Esophagus squamous epithelium (tissue), 5 donors: ENCODE results near the gene CSRP2. TPM values are rescaled to one million over a fixed set of nuclear protein-coding genes. Genes with fewer than 3 reads are reported as not detected.

Experiments
- DNase-seq: peaks from one replicate; lab custom pipeline; 2025; lab: John Stamatoyannopoulos, UW
- H3K27ac ChIP-seq, 4 donors: fragments of 200-600 bp; sonication (generic); one replicate each; pipeline ENCODE4 v1.5.1; 2016 to 2019; ENCODE audit warnings: mild to moderate bottlenecking in 1 of 4
- H3K27me3 ChIP-seq, 4 donors: fragments of 200-600 bp; sonication (generic); 1 replicate in 3 of 4; 2 replicates in 1 of 4; pipeline versions ENCODE4 v1.5.1 to v1.6.0; 2017 to 2021; ENCODE audit warnings: antibody characterized with exemption in 1 of 4
- H3K36me3 ChIP-seq, 3 donors: fragments of 200-600 bp; sonication (generic); one replicate each; pipeline ENCODE4 v1.5.1; 2016 to 2019
- H3K4me1 ChIP-seq, 3 donors: fragments of 200-600 bp; sonication (generic); one replicate each; pipeline ENCODE4 v1.5.1; 2017 to 2019
- H3K4me3 ChIP-seq, 4 donors: fragments of 200-600 bp; sonication (generic); 1 replicate in 3 of 4; 2 replicates in 1 of 4; pipeline ENCODE4 v1.5.1; 2016 to 2019; ENCODE audit warnings: mild to moderate bottlenecking in 2 of 4, moderate library complexity in 1 of 4
- H3K9me3 ChIP-seq, 3 donors: fragments of 200-600 bp; sonication (generic); one replicate each; pipeline ENCODE4 v1.5.1; 2016 to 2019
- POLR2A ChIP-seq, 4 donors: fragments of 450-650 bp; IDR thresholded peaks; one replicate each; pipeline ENCODE4 v1.6.1; 2017; ENCODE audit warnings: antibody characterized with exemption in 4 of 4, mild to moderate bottlenecking in 4 of 4, moderate library complexity in 3 of 4
- WGBS, 2 donors: methylation state at CpG; one replicate each; pipeline ENCODE4 v1.1.5; 2018; 5-methylcytosine and 5-hydroxymethylcytosine counted together
- intact Hi-C: fragments of 100-400 bp; cut with DNase I; formaldehyde crosslinking; loops from one replicate; pipeline ENCODE4 v1.15.0; 2022
- total RNA-seq, 4 donors: library from RNA; depleted of rRNA; stranded (reverse); fragments of >200 nt; gene quantifications; one replicate each; pipeline ENCODE4 v1.1.0, GENCODE V29; 2016
- TF ChIP-seq, protein P1 (sequence below), 6 experiments: fragments of 450-650 bp in 4 of 6; fragments of 200-600 bp in 2 of 6; sonication (generic) in 2 of 6; IDR thresholded peaks; one replicate each; pipeline ENCODE4 v1.5.1; 2016 to 2019; ENCODE audit warnings: antibody characterized with exemption in 6 of 6, mild to moderate bottlenecking in 4 of 6, moderate library complexity in 4 of 6
- donor health status: DM: yes; HTN: yes; CAD: no.

Gene CSRP2
- total RNA-seq, 4 donors from 2014 or later, result 57.6 to 107 (median 65.1) TPM

DNA sequence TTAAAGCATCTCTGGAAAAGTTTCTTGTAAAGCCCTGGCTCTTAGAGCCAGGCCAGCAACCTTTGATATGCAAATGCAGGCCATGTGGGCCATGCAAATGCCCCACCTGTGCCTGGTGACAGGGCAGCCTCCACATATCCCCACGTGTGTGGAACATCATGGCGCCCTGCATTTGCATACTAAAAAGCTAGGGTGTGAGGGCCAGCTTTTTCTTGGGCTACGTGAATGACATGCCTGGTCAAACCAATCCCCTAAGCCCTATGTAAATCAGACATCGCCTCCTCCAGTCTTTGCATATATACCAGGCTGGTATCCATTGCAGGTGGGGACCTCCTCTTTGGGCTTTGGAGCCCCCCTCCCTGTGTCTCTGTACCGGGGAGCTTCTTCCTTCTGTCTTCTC, 6.4 kb downstream of the CSRP2 start:
- 63 to 75% methylated on average over 3 to 5 of the region's 5 CpGs for WGBS, 2 donors
- intact Hi-C loops, result no loop called here
- DNase-seq, result no peak
- H3K4me1 ChIP-seq, result peaks cover 14 to 79% (median 45%) of the 10 kb centered on the region in 3 donors
- H3K9me3 ChIP-seq, result no peaks in the 10 kb centered on the region
- H3K4me3 ChIP-seq, result no peak overlapping the region
- no peaks in the 10 kb centered on the region for H3K27me3 ChIP-seq
- peak overlapping the region in 2 of 4 donors; percentile 32 to 66 for H3K27ac ChIP-seq
- H3K36me3 ChIP-seq, result no peaks in the 10 kb centered on the region
- TF ChIP-seq, protein P1, sequence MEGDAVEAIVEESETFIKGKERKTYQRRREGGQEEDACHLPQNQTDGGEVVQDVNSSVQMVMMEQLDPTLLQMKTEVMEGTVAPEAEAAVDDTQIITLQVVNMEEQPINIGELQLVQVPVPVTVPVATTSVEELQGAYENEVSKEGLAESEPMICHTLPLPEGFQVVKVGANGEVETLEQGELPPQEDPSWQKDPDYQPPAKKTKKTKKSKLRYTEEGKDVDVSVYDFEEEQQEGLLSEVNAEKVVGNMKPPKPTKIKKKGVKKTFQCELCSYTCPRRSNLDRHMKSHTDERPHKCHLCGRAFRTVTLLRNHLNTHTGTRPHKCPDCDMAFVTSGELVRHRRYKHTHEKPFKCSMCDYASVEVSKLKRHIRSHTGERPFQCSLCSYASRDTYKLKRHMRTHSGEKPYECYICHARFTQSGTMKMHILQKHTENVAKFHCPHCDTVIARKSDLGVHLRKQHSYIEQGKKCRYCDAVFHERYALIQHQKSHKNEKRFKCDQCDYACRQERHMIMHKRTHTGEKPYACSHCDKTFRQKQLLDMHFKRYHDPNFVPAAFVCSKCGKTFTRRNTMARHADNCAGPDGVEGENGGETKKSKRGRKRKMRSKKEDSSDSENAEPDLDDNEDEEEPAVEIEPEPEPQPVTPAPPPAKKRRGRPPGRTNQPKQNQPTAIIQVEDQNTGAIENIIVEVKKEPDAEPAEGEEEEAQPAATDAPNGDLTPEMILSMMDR (IDR thresholded peaks at IDR 0.05), result no peak
- no peak for TF ChIP-seq POLR2A (IDR thresholded peaks at IDR 0.05)

DNA sequence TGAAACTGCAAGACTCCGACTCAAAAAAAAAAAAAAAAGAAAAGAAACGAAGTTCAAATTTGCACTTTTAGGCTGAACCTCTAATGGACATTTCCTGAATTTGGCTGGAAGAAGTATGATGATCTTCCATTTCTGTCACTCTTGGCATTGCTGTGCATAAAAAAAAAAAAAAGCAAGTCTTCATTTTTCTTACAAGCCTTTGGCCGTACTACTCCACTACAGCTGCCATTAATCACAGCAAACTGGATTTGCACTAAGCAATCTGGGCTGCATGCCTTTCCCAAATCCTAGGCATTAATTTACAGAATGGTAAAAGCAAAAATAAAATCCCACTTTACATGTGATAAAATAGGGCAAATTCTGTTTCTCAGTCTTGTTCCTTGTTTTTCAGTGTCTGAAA, 7.1 kb downstream of the CSRP2 start:
- Histone ChIP-seq H3K4me3 (no peak overlapping the region), H3K27me3 (no peaks in the 10 kb centered on the region), H3K9me3 (no peaks in the 10 kb centered on the region), H3K36me3 (no peaks in the 10 kb centered on the region), H3K4me1 (peaks cover 14 to 76% (median 44%) of the 10 kb centered on the region in 3 donors), H3K27ac (peak overlapping the region in 2 of 4 donors; percentile 32 to 66)
- TF ChIP-seq POLR2A (IDR thresholded peaks at IDR 0.05), result no peak
- TF ChIP-seq, protein P1 (IDR thresholded peaks at IDR 0.05), result no peak
- DNase-seq, result no peak
- intact Hi-C loops, result no loop called here
- 31 to 53% methylated on average over 3 of the region's 3 CpGs for WGBS, 2 donors

DNA sequence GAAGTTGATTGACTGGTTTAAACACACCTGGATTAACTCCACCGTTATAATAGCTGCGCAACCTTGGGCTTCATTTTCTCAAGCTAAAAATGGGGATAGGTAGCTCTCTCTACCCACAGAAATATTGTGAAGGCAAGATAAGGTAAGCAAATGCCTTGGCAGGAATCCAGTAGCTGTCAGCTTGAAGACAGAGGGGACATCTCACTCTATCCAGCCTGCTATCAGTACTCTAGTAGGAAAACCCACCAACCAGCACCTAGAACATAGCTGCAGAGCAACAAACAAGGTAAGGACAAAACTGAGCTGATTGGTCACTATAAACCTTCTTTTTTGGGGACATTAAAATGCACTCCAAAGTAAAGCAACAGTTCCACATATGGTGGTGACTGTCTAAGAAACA, 7.7 kb downstream of the CSRP2 start:
- H3K4me3 ChIP-seq, result no peak overlapping the region
- TF ChIP-seq POLR2A (IDR thresholded peaks at IDR 0.05), result no peak
- TF ChIP-seq, protein P1 (IDR thresholded peaks at IDR 0.05), result no peak
- H3K4me1 ChIP-seq, result peaks cover 14 to 76% (median 38%) of the 10 kb centered on the region in 3 donors
- H3K36me3 ChIP-seq, result no peaks in the 10 kb centered on the region
- H3K27me3 ChIP-seq, result no peaks in the 10 kb centered on the region
- intact Hi-C loops, result no loop called here
- 54 to 63% methylated on average over 2 of the region's 2 CpGs for WGBS, 2 donors
- H3K9me3 ChIP-seq, result no peaks in the 10 kb centered on the region
- H3K27ac ChIP-seq, result peak overlapping the region in 1 of 4 donors; percentile 66
- no peak for DNase-seq

DNA sequence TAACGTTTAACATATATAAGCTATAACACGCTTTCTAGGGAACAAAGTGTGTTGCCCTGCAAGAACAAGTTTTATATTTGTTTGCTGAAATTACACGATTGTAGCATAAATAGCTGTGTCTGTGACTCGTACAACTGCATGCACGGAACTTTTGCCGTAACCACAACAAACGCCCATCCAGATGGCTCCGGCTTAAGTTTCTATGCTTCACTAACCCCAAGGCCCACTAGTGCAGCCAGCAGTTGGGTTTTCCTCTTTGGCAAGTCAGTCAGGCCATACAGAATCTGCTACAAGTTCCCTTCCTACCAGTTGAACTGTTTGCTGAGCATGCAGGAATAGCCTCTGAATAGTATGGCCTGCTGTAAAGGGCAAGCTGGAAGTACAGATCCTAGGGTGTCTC, 12.1 kb downstream of the CSRP2 start:
- WGBS, 2 donors, result 46 to 61% methylated on average over 8 of the region's 8 CpGs
- TF ChIP-seq POLR2A (IDR thresholded peaks at IDR 0.05), result no peak
- TF ChIP-seq, protein P1 (IDR thresholded peaks at IDR 0.05), result no peak
- intact Hi-C loops, result no loop called here
- Histone ChIP-seq H3K27me3 (no peaks in the 10 kb centered on the region), H3K9me3 (no peaks in the 10 kb centered on the region), H3K27ac (peak overlapping the region in 3 of 4 donors; percentile 23 to 58 (median 40)), H3K36me3 (peaks cover 0 to 19% (median 0%) of the 10 kb centered on the region in 3 donors), H3K4me1 (peaks cover 2 to 56% (median 8%) of the 10 kb centered on the region in 3 donors), H3K4me3 (peak overlapping the region in 1 of 4 donors; percentile 11)
- DNase-seq, result no peak

DNA sequence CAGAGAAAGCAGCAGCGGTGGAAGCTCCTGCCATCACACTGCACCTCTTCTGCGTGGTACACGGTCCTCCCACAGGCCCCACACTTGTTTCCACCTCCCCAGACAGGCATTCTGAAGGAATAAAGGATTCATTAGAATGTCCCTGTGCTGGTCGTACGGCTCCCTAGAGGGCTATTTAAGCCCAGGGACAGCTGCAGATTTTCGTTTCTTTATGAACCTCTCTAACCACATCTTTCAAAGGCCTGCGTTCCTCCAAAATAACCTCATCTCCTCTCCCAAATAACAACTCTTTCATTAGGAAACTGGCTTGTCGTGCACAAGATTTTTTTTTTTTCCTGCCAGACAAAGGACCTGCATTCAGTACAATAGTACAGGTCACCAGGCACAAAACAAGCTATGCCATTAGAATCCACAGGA, 12.7 kb downstream of the CSRP2 start:
- H3K27ac ChIP-seq, result peak overlapping the region in 3 of 4 donors; percentile 23 to 58 (median 40)
- DNase-seq, result no peak
- TF ChIP-seq, protein P1 (IDR thresholded peaks at IDR 0.05), result no peak

More for the DNA sequence above, 12.7 kb downstream of the CSRP2 start:
- intact Hi-C loops, result no loop called here
- Histone ChIP-seq H3K4me3 (no peak overlapping the region), H3K4me1 (peaks cover 0 to 50% (median 6%) of the 10 kb centered on the region in 3 donors), H3K27me3 (no peaks in the 10 kb centered on the region), H3K36me3 (peaks cover 0 to 24% (median 0%) of the 10 kb centered on the region in 3 donors), H3K9me3 (no peaks in the 10 kb centered on the region)
- WGBS, 2 donors, result 60 to 70% methylated on average over 7 to 8 of the region's 8 CpGs
